Activated naive CD4-positive, alpha-beta T cell treated with anti-CD3 and anti-CD28 coated beads, Interleukin-2, amount 10 ng/mL, durations not matched to agents 7 days and 5 days (primary cell): ENCODE data around the gene EFNA4.

ENCODE experiments used
- CTCF ChIA-PET: fragments of 350-600 bp; sonication (Branson Sonifier 250); formaldehyde crosslinking; loops from one replicate; lab custom pipeline; 2021; ENCODE audit warnings: antibody characterized with exemption; lab: Charles Lee
- DNase-seq: peaks from one replicate; pipeline ENCODE4 v3.0.0-alpha.2; 2020
- H3K27ac Mint-ChIP-seq: one replicate; pipeline ENCODE4 v1.8.0; 2021; ENCODE audit warnings: mild to moderate bottlenecking, moderate library complexity, mixed read lengths
- H3K27me3 Mint-ChIP-seq: one replicate; pipeline ENCODE4 v1.8.0; 2021; ENCODE audit warnings: mild to moderate bottlenecking, mixed read lengths
- H3K36me3 Mint-ChIP-seq: one replicate; pipeline ENCODE4 v1.8.0; 2021; ENCODE audit warnings: mixed read lengths
- H3K4me1 Mint-ChIP-seq: one replicate; pipeline ENCODE4 v1.8.0; 2021; ENCODE audit warnings: mixed read lengths
- H3K4me3 Mint-ChIP-seq: one replicate; pipeline ENCODE4 v1.8.0; 2021; ENCODE audit warnings: mild to moderate bottlenecking, moderate library complexity, mixed read lengths
- H3K9me3 Mint-ChIP-seq: one replicate; pipeline ENCODE4 v1.8.0; 2021; ENCODE audit warnings: mixed read lengths

Gene EFNA4, protein sequence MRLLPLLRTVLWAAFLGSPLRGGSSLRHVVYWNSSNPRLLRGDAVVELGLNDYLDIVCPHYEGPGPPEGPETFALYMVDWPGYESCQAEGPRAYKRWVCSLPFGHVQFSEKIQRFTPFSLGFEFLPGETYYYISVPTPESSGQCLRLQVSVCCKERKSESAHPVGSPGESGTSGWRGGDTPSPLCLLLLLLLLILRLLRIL

DNA sequence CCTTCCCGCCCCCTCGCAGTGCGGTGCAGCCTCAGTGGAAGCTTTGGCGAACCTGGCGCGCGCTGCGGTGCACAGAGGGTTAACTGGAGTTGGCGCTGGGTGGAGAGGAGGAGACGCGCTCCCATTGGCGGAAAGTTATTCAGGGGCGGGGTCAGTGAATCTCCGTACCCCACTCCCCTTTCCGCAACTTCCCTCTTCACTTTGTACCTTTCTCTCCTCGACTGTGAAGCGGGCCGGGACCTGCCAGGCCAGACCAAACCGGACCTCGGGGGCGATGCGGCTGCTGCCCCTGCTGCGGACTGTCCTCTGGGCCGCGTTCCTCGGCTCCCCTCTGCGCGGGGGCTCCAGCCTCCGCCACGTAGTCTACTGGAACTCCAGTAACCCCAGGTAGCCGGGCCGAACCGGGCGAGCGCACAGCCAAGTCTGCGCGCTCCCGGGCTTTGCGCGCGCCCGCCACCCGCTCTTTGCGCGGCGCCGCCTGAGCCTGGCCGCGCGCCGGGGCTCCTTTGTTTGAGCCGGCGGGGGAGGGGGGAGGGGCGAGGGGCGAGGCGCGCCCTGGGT, at the start of gene EFNA4:
Gene EFNA4, plus strand, starts transcription at position 191 of the 561 bp plus-strand sequence. Its CDS starts 84 bp downstream, at position 275.
- peaks cover 18% of the 10 kb centered on the region for H3K36me3 Mint-ChIP-seq
- peaks cover 36% of the 10 kb centered on the region for H3K4me1 Mint-ChIP-seq
- CTCF ChIA-PET: interaction anchor here (0.9 to 15.1 kb wide), 8 partner anchors 12 to 109 kb away, joined by 3 to 220 read pairs (median 5); partner anchors contain the start of genes ADAM15, EFNA3, FLAD1 and KRTCAP2
- H3K4me3 Mint-ChIP-seq: peak within 1 kb of the TSS; percentile 76
- peak within 1 kb of the TSS; percentile 61 for H3K27ac Mint-ChIP-seq
- DNase-seq: peak; percentile 93
- no peaks in the 10 kb centered on the region for H3K27me3 Mint-ChIP-seq
- H3K9me3 Mint-ChIP-seq: no peaks in the 10 kb centered on the region

DNA sequence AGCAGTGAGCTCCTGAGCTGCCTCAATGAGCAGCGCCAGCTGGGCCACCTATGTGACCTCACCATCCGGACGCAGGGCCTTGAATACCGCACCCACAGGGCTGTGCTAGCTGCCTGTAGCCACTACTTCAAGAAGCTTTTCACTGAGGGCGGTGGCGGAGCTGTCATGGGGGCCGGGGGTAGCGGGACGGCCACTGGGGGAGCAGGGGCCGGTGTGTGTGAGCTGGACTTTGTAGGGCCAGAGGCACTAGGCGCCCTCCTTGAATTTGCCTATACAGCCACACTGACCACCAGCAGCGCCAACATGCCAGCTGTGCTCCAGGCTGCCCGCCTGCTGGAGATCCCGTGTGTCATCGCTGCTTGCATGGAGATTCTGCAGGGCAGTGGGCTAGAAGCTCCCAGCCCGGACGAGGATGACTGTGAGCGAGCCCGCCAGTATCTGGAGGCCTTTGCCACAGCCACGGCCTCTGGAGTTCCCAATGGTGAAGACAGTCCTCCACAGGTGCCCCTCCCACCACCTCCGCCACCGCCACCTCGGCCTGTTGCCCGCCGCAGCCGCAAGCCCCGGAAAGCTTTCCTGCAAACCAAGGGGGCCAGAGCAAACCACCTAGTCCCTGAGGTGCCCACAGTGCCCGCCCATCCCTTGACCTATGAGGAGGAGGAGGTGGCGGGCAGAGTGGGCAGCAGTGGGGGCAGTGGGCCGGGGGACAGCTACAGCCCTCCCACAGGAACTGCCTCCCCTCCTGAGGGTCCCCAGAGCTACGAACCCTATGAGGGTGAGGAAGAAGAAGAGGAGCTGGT, 48.6 kb upstream of the EFNA4 start:
- no peaks in the 10 kb centered on the region for H3K9me3 Mint-ChIP-seq
- no peak overlapping the region for H3K27ac Mint-ChIP-seq
- H3K4me1 Mint-ChIP-seq: peaks cover 85% of the 10 kb centered on the region
- peaks cover 63% of the 10 kb centered on the region for H3K36me3 Mint-ChIP-seq
- no peak overlapping the region for H3K4me3 Mint-ChIP-seq
- CTCF ChIA-PET: interaction anchor here (0.6 to 6.7 kb wide), 12 partner anchors 7 to 108 kb away, joined by 3 to 48 read pairs (median 6); partner anchors contain the start of genes ADAM15, FLAD1, LENEP and PBXIP1
- H3K27me3 Mint-ChIP-seq: no peaks in the 10 kb centered on the region
- no peak for DNase-seq

DNA sequence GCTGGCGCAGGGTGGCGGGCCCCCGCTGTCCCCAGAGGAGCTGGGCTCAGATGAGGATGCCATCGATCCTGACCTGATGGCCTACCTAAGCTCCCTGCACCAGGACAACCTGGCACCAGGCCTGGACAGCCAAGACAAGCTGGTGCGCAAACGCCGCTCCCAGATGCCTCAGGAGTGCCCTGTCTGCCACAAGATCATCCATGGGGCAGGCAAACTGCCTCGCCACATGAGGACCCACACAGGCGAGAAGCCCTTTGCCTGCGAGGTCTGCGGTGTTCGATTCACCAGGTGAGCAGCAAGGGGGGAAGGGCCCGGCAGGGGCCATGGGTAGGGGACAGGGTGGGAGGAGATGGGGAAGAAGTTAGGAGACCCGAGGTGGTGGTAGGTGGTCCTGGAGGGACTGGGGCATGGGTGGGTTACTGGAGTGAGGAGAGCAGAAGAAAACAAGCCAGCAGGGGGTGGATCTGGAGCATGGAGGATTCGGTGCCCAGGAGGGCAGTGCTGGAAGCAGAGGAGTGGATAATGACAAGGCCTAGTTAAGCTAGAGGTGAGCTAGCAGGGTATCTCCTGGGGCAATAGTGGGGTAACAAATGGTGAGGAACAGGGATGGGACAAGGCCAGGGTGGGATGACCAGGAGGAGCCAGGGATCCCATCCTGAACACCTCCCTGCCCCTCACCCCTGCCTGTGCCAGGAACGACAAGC, 47.9 kb upstream of the EFNA4 start:
- no peak for DNase-seq
- Mint-ChIP-seq H3K36me3 (peaks cover 62% of the 10 kb centered on the region), H3K4me3 (peak overlapping the region; percentile 33), H3K4me1 (peaks cover 83% of the 10 kb centered on the region), H3K9me3 (no peaks in the 10 kb centered on the region), H3K27me3 (no peaks in the 10 kb centered on the region), H3K27ac (peak overlapping the region; percentile 83)
- CTCF ChIA-PET: interaction anchor here (0.8 to 6.7 kb wide), 18 partner anchors 8 to 456 kb away, joined by 3 to 48 read pairs (median 8); partner anchors contain the start of genes ADAM15, FLAD1, LENEP and PBXIP1

DNA sequence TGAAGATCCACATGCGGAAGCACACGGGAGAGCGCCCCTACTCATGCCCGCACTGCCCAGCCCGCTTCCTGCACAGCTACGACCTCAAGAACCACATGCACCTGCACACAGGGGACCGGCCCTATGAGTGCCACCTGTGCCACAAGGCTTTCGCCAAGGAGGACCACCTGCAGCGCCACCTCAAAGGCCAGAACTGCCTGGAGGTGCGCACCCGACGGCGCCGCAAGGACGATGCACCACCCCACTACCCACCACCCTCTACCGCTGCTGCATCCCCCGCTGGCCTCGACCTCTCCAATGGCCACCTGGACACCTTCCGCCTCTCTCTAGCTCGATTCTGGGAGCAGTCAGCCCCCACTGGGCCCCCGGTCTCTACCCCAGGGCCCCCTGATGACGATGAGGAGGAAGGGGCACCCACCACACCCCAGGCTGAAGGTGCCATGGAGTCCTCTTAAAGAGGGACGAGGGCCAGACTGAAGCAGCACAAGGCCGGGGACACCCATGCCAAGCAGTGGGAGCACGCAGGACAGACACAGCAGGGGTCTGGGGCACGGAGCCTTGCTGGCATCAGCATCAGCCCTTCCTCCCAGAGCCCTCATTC, 47.2 kb upstream of the EFNA4 start:
- H3K27ac Mint-ChIP-seq: peak overlapping the region; percentile 83
- peak; percentile 52 for DNase-seq
- peak overlapping the region; percentile 33 for H3K4me3 Mint-ChIP-seq
- peaks cover 78% of the 10 kb centered on the region for H3K4me1 Mint-ChIP-seq
- CTCF ChIA-PET: interaction anchor here (0.6 to 6.7 kb wide), 24 partner anchors 9 to 537 kb away, joined by 3 to 48 read pairs (median 7); partner anchors contain the start of genes ADAM15, FLAD1, LENEP and PBXIP1
- peaks cover 60% of the 10 kb centered on the region for H3K36me3 Mint-ChIP-seq
- no peaks in the 10 kb centered on the region for H3K27me3 Mint-ChIP-seq
- no peaks in the 10 kb centered on the region for H3K9me3 Mint-ChIP-seq

DNA sequence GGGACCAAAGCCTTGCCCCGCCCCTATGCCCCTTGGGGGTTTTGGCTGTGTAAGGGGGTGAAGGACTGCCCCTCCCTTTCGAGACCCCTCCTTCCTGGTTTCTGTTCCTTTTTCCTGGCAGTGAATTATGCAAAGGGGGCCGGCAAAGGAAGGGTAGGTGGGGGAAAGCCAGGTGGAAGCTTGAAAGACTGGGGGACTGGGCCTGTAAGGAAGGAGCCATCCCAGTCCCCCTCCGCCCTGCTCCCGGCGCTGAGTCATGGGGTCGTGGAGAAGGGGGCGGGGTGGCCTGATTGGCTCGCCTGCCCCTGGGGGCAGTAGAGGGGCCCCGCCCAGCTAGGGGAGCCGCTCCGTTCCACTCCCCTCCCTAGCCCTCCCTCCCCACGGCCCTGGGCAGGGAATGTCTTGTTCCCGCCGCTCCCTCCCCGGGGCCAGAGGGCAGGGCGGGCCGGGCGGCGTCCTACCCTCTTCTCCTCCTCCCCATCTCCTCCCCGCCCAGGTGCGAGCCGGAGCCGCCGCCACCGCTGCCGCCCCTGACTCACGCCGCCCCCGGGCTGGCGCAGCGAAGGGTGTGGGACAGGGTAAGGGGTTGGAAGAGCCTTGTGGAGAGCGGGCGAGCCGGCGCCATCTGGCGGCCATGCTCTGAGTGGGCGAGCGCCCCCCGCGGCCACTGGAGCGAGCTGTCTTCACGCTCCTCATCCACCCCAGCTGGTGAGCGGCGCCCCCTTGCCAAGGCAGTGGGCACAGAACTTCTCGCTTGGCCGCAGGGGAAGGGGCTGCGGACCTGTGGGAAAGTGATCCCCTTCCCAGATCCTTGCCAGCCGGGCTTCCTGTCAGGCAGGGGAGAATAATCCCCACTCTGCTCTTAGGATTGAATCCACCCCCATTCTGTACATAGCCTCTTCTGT, 46.2 kb upstream of the EFNA4 start:
- Mint-ChIP-seq H3K9me3 (no peaks in the 10 kb centered on the region), H3K4me3 (peak overlapping the region; percentile 26), H3K4me1 (peaks cover 71% of the 10 kb centered on the region), H3K27ac (peak overlapping the region; percentile 83), H3K36me3 (peaks cover 60% of the 10 kb centered on the region), H3K27me3 (no peaks in the 10 kb centered on the region)
- DNase-seq: peak; percentile 90
- CTCF ChIA-PET: interaction anchor here (0.5 to 6.7 kb wide), 27 partner anchors 8 to 538 kb away, joined by 3 to 48 read pairs (median 6); partner anchors contain the start of genes ADAM15, DCST1, DCST2 and EFNA4

DNA sequence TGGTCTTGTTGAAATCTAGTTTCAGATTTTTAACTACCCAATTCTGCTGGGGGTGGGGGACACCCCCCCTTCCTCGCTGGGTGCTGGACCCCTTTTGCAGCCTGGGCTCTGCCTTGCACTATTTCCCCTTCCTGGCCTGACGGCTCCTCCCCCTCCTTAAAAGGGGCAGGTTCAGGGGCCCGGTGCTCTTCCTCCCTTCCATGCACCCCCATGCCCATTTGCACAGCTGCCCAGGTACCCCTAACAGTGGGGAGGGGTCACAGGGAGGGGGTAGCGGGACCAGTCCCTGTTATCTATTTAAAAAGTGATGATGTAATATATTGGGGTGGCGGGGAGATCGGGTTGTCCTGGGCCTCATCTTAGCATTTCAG, 45.6 kb upstream of the EFNA4 start:
- H3K4me1 Mint-ChIP-seq: peaks cover 65% of the 10 kb centered on the region
- no peaks in the 10 kb centered on the region for H3K9me3 Mint-ChIP-seq
- DNase-seq: no peak
- CTCF ChIA-PET: interaction anchor here (0.5 to 6.7 kb wide), 26 partner anchors 8 to 538 kb away, joined by 3 to 48 read pairs (median 6); partner anchors contain the start of genes ADAM15, DCST1, DCST2 and EFNA4
- H3K27ac Mint-ChIP-seq: no peak overlapping the region
- H3K27me3 Mint-ChIP-seq: peaks cover under 1% of the 10 kb centered on the region
- peak overlapping the region; percentile 26 for H3K4me3 Mint-ChIP-seq
- peaks cover 55% of the 10 kb centered on the region for H3K36me3 Mint-ChIP-seq

DNA sequence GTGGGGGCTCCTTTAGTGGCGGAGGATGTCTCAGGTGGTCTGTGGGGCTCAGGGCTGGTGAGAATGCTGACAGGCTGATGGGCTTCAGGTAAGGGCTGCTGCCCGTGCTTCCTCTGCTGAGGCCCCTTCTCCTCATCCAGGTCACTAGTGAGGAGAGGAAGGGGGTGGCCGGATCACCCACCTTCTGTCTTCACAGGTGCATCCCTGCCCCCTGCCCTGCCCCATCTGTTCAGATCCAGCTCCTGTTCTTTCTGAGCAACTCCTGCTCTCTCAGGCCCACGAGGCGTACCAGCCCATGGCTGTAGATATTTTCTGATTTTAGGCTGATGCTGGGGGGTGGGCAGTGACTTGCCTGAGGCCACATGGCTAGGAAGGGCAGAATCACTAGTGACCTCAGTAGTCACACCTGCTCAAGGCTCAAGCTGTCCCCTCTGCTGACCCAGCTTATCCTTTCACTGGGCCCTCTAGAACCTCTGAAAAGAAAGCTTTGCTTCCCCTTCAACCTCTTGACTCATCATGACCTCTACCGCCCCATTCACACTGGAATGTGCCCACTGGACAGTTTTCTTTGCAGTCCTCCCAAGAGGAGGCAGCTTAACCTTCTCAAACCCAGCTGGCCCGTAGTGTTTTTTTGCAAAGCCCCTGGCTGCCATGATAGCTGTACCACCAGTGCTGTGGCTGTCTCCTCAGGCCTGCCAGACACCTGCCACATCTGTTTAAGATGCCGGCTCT, 44.8 kb upstream of the EFNA4 start:
- peaks cover 57% of the 10 kb centered on the region for H3K4me1 Mint-ChIP-seq
- DNase-seq: no peak
- peak overlapping the region; percentile 35 for H3K27ac Mint-ChIP-seq
- H3K27me3 Mint-ChIP-seq: peaks cover 5% of the 10 kb centered on the region
- H3K4me3 Mint-ChIP-seq: no peak overlapping the region
- no peaks in the 10 kb centered on the region for H3K9me3 Mint-ChIP-seq
- H3K36me3 Mint-ChIP-seq: peaks cover 48% of the 10 kb centered on the region
- CTCF ChIA-PET: interaction anchor here (0.8 to 6.7 kb wide), 12 partner anchors 15 to 459 kb away, joined by 4 to 48 read pairs (median 6); partner anchors contain the start of genes ADAM15, DCST1, DCST2 and FLAD1

DNA sequence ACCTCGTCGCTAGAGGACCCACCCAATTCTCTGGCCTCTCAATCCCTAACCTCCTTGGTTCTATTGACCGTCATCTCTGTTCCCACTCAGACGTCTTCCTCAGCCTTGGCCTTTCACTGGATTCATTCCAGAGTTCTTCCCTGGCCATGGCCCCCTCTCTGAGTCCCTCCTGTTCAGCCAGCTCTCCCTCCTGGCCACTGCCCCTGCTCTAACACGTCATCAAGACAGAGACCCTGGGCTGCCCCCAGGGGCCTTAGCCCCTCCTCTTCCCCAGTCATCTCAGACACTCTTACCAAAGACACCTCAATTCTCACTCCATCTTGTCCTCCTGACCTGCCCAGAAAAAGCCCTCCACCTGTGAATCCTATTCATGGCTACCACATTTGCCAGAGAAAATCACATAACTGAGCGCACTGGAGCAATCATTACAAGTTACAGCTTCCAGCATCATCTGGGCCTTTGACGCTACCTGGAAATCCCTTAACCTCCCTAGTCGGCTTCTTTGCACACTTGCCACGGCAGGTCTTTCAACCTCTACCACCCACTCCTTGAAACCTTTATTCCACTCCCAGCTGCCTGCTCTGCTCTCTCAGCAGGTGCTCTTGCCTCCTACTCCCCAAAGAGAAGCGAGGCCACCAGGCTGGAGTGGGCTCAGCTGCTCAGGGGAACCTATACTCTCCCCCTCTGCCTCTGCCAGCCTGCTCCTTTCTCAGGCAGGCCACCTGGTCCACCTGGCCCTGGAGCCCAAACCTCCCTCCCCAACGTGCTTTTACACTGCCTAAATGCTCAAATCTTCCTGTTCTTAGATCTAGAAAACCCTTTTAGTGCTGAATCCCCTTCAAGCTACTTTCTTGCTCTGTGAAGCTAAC, 43.9 kb upstream of the EFNA4 start:
- Mint-ChIP-seq H3K4me3 (no peak overlapping the region), H3K4me1 (peaks cover 48% of the 10 kb centered on the region), H3K9me3 (no peaks in the 10 kb centered on the region), H3K27ac (peak overlapping the region; percentile 35), H3K36me3 (peaks cover 41% of the 10 kb centered on the region), H3K27me3 (peaks cover 9% of the 10 kb centered on the region)
- CTCF ChIA-PET: interaction anchor here (0.8 to 6.7 kb wide), 9 partner anchors 14 to 65 kb away, joined by 3 to 48 read pairs (median 6); partner anchors contain the start of genes ADAM15, DCST1, DCST2 and PYGO2
- DNase-seq: no peak

DNA sequence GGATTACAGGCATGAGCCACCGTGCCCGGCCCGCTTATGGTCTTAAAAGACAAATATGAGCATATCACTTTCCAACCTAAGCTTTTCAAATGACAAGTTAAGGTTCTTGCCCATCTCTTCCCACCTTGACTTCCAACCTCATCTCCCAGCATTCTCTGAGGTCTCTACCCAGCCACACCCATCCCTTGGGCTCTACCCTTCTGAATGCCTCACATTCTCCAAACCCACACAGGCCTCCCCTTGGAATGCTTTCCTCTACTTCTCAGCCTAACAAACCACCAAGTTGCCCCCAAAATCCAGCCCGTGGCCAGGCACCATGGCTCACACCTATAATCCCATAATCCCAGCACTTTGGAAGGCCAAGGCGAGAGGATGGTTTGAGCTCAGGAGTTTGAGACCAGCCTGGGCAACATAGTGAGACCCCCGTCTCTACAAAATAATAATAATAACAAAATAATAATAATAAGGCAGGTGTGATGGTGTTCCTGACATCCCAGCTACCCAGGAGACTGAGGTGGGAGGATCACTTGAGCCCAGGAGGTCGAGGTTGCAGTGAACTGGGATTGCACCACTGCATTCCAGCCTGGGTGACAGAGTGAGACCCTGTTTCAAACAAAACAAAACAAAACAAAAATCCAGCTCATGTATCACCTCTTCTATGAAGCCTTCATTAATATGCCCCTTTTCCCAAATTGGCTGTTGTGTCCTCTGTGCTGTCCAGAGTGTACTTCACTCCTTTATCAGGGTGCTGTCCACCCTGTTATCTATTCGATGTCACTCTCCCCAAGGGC, 41.2 kb upstream of the EFNA4 start:
- no peak for DNase-seq
- peaks cover 24% of the 10 kb centered on the region for H3K4me1 Mint-ChIP-seq
- no peaks in the 10 kb centered on the region for H3K9me3 Mint-ChIP-seq
- peaks cover 23% of the 10 kb centered on the region for H3K36me3 Mint-ChIP-seq
- H3K27me3 Mint-ChIP-seq: peaks cover 10% of the 10 kb centered on the region
- H3K27ac Mint-ChIP-seq: no peak overlapping the region
- no peak overlapping the region for H3K4me3 Mint-ChIP-seq
- CTCF ChIA-PET: interaction anchor here (1.2 to 2.3 kb wide), 4 partner anchors 29 to 63 kb away, joined by 4 to 7 read pairs (median 6); partner anchors contain the start of genes ADAM15 and PYGO2

DNA sequence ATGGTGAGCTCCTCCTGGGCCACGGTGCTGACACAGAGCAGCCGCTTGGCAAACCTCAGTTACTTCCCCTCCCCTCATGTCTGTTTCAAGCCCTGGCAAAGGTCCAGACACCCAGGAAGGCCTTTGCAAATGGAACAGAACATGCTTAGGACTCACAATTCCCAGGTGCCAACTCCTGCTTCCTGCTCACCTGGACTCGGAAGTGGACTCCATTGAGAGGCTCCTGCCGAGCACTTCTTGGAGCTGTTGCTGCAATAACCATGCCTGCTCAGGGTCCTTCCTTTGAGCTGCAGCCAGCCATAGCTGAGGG, 40.7 kb upstream of the EFNA4 start:
- H3K27me3 Mint-ChIP-seq: peaks cover 10% of the 10 kb centered on the region
- H3K4me3 Mint-ChIP-seq: no peak overlapping the region
- CTCF ChIA-PET: interaction anchor here (1.2 to 2.3 kb wide), 4 partner anchors 29 to 63 kb away, joined by 4 to 7 read pairs (median 6); partner anchors contain the start of genes ADAM15 and PYGO2
- DNase-seq: no peak
- peaks cover 19% of the 10 kb centered on the region for H3K36me3 Mint-ChIP-seq
- H3K27ac Mint-ChIP-seq: no peak overlapping the region
- H3K4me1 Mint-ChIP-seq: peaks cover 19% of the 10 kb centered on the region
- H3K9me3 Mint-ChIP-seq: no peaks in the 10 kb centered on the region
